BLaER1 (cell line): Measurements from ENCODE around the gene NR2F2.

Experiments
- H3K27ac ChIP-seq: shearing (Covaris generic); formaldehyde crosslinking; 2 replicates; pipeline ENCODE4 v1.8.1; 2022
- H3K27me3 ChIP-seq: shearing (Covaris generic); formaldehyde crosslinking; 2 replicates; pipeline ENCODE4 v1.8.1; 2022
- H3K36me3 ChIP-seq: shearing (Covaris generic); formaldehyde crosslinking; 2 replicates; pipeline ENCODE4 v1.8.1; 2022
- H3K4me1 ChIP-seq: shearing (Covaris generic); formaldehyde crosslinking; 2 replicates; pipeline ENCODE4 v1.8.1; 2022
- H3K4me2 ChIP-seq: shearing (Covaris generic); formaldehyde crosslinking; 2 replicates; pipeline ENCODE4 v1.8.1; 2022
- H3K4me3 ChIP-seq: shearing (Covaris generic); formaldehyde crosslinking; 2 replicates; pipeline ENCODE4 v1.8.1; 2022
- H3K9ac ChIP-seq: shearing (Covaris generic); formaldehyde crosslinking; 2 replicates; pipeline ENCODE4 v1.8.1; 2022
- H3K9me3 ChIP-seq: shearing (Covaris generic); formaldehyde crosslinking; 2 replicates; pipeline ENCODE4 v1.8.1; 2022
- H4K20me1 ChIP-seq: shearing (Covaris generic); formaldehyde crosslinking; 2 replicates; pipeline ENCODE4 v1.8.1; 2022
- Cebpa-rat ChIP-seq: shearing (Covaris generic); IDR thresholded peaks from 2 replicates; pipeline ENCODE4 v1.8.1; 2022

Gene NR2F2

GRCh38 chr15:96342406-96343112, 12.1 kb downstream of the NR2F2 start:
- H3K36me3 ChIP-seq: no peaks in the 10 kb centered on the region
- no peaks in the 10 kb centered on the region; the same call in 1 of the 2 replicates for H3K4me1 ChIP-seq
- no peak overlapping the region for H3K4me2 ChIP-seq
- H4K20me1 ChIP-seq: peaks cover 97% of the 10 kb centered on the region
- H3K9me3 ChIP-seq: no peaks in the 10 kb centered on the region
- H3K9ac ChIP-seq: no peak overlapping the region
- no peak overlapping the region for H3K4me3 ChIP-seq
- H3K27me3 ChIP-seq: peaks cover 100% of the 10 kb centered on the region
- no peak for TF ChIP-seq Cebpa-rat
- H3K27ac ChIP-seq: no peak overlapping the region

GRCh38 chr15:96343113-96344059, 12.9 kb downstream of the NR2F2 start:
- TF ChIP-seq Cebpa-rat: no peak
- Histone ChIP-seq H4K20me1 (peaks cover 97% of the 10 kb centered on the region), H3K27me3 (peaks cover 100% of the 10 kb centered on the region), H3K36me3 (no peaks in the 10 kb centered on the region), H3K9ac (no peak overlapping the region), H3K27ac (no peak overlapping the region), H3K4me3 (no peak overlapping the region), H3K4me1 (no peaks in the 10 kb centered on the region; the same call in 1 of the 2 replicates), H3K4me2 (no peak overlapping the region), H3K9me3 (no peaks in the 10 kb centered on the region)

GRCh38 chr15:96344060-96344705, 13.7 kb downstream of the NR2F2 start:
- Histone ChIP-seq H3K36me3 (no peaks in the 10 kb centered on the region), H3K4me2 (no peak overlapping the region), H3K9me3 (no peaks in the 10 kb centered on the region), H3K4me1 (no peaks in the 10 kb centered on the region; the same call in 1 of the 2 replicates), H3K27me3 (peaks cover 100% of the 10 kb centered on the region), H3K27ac (no peak overlapping the region), H4K20me1 (peaks cover 97% of the 10 kb centered on the region), H3K9ac (no peak overlapping the region), H3K4me3 (no peak overlapping the region)
- TF ChIP-seq Cebpa-rat: no peak

GRCh38 chr15:96344706-96345559, 14.4 kb downstream of the NR2F2 start:
- Histone ChIP-seq H4K20me1 (peaks cover 97% of the 10 kb centered on the region), H3K4me1 (no peaks in the 10 kb centered on the region; the same call in 1 of the 2 replicates), H3K36me3 (no peaks in the 10 kb centered on the region), H3K27me3 (peaks cover 100% of the 10 kb centered on the region), H3K27ac (no peak overlapping the region), H3K9ac (no peak overlapping the region), H3K4me3 (no peak overlapping the region), H3K9me3 (no peaks in the 10 kb centered on the region), H3K4me2 (no peak overlapping the region)
- no peak for TF ChIP-seq Cebpa-rat

- Histone ChIP-seq H3K27me3 (peaks cover 100% of the 10 kb centered on the region), H4K20me1 (peaks cover 97% of the 10 kb centered on the region), H3K27ac (no peak overlapping the region), H3K4me2 (peak overlapping the region; percentile 52), H3K4me1 (no peaks in the 10 kb centered on the region; the same call in 1 of the 2 replicates), H3K36me3 (no peaks in the 10 kb centered on the region), H3K9ac (no peak overlapping the region), H3K4me3 (peak overlapping the region; percentile 15), H3K9me3 (no peaks in the 10 kb centered on the region)
- no peak for TF ChIP-seq Cebpa-rat
Measured at GRCh38 chr15:96345560-96346399, 15.3 kb downstream of the NR2F2 start.

- H3K9me3 ChIP-seq: no peaks in the 10 kb centered on the region
- H3K27ac ChIP-seq: no peak overlapping the region
- no peaks in the 10 kb centered on the region for H3K36me3 ChIP-seq
- TF ChIP-seq Cebpa-rat: no peak
- H3K9ac ChIP-seq: no peak overlapping the region
- peaks cover 99% of the 10 kb centered on the region for H4K20me1 ChIP-seq
- no peaks in the 10 kb centered on the region; the same call in 1 of the 2 replicates for H3K4me1 ChIP-seq
- H3K4me3 ChIP-seq: no peak overlapping the region
- no peak overlapping the region for H3K4me2 ChIP-seq
- H3K27me3 ChIP-seq: peaks cover 100% of the 10 kb centered on the region
Measured at GRCh38 chr15:96346409-96346970, 16.0 kb downstream of the NR2F2 start.

GRCh38 chr15:96347181-96348111, 16.9 kb downstream of the NR2F2 start:
- H3K36me3 ChIP-seq: no peaks in the 10 kb centered on the region
- no peaks in the 10 kb centered on the region for H3K9me3 ChIP-seq
- H3K27me3 ChIP-seq: peaks cover 100% of the 10 kb centered on the region
- no peak overlapping the region for H3K27ac ChIP-seq
- H3K4me2 ChIP-seq: no peak overlapping the region
- H3K9ac ChIP-seq: no peak overlapping the region
- no peaks in the 10 kb centered on the region; the same call in 1 of the 2 replicates for H3K4me1 ChIP-seq
- no peak overlapping the region for H3K4me3 ChIP-seq
- peaks cover 99% of the 10 kb centered on the region for H4K20me1 ChIP-seq
- no peak for TF ChIP-seq Cebpa-rat
